H9 (cell line): ENCODE data around the gene CCDC170. TPM values are rescaled to one million over a fixed set of nuclear protein-coding genes. Genes with fewer than 3 reads are reported as not detected.

Experiments
- DNase-seq: peaks from one replicate; pipeline ENCODE4 v3.0.0-alpha.2; 2017
- H2AFZ ChIP-seq: one replicate; pipeline ENCODE4 v1.6.1; 2013; ENCODE audit warnings: mild to moderate bottlenecking, low read length, control low read depth, moderate library complexity
- H2AK5ac ChIP-seq: 2 replicates; pipeline ENCODE4 v1.6.1; 2013; ENCODE audit warnings: low read length, control low read depth, mixed read lengths; ENCODE audit not compliant: insufficient read length
- H2BK120ac ChIP-seq: one replicate; pipeline ENCODE4 v1.6.1; 2013; ENCODE audit warnings: low read depth, mild to moderate bottlenecking, low read length, control low read depth, inconsistent platforms; ENCODE audit not compliant: poor library complexity, severe bottlenecking
- H2BK12ac ChIP-seq: 2 replicates; pipeline ENCODE4 v1.6.1; 2013; ENCODE audit warnings: low read length, control low read depth, mixed read lengths, low read depth; ENCODE audit not compliant: insufficient read length
- H2BK15ac ChIP-seq: 2 replicates; pipeline ENCODE4 v1.6.1; 2013; ENCODE audit warnings: low read depth, low read length, control low read depth
- H2BK20ac ChIP-seq: one replicate; pipeline ENCODE4 v1.6.1; 2013; ENCODE audit warnings: low read depth, mild to moderate bottlenecking, low read length, control low read depth, inconsistent platforms; ENCODE audit not compliant: poor library complexity, severe bottlenecking
- H2BK5ac ChIP-seq: 2 replicates; pipeline ENCODE4 v1.6.1; 2013; ENCODE audit warnings: low read length, control low read depth, mixed read lengths; ENCODE audit not compliant: insufficient read length
- H3K14ac ChIP-seq: 2 replicates; pipeline ENCODE4 v1.6.1; 2013; ENCODE audit warnings: low read length, control low read depth; ENCODE audit not compliant: insufficient read depth
- H3K18ac ChIP-seq: 2 replicates; pipeline ENCODE4 v1.6.1; 2013; ENCODE audit warnings: low read depth, mild to moderate bottlenecking, mixed read lengths, low read length, control low read depth; ENCODE audit not compliant: insufficient read length
- H3K23ac ChIP-seq: 2 replicates; pipeline ENCODE4 v1.6.1; 2013; ENCODE audit warnings: low read length, control low read depth, mixed read lengths, low read depth; ENCODE audit not compliant: insufficient read length
- H3K23me2 ChIP-seq: 2 replicates; pipeline ENCODE4 v1.6.1; 2013; ENCODE audit warnings: low read depth, mild to moderate bottlenecking, mixed read lengths, low read length, control low read depth; ENCODE audit not compliant: insufficient read length, poor library complexity, severe bottlenecking
- H3K27ac ChIP-seq: 2 replicates; pipeline ENCODE4 v1.5.1; 2013; ENCODE audit warnings: low read length, control low read depth, mixed read lengths, low read depth; ENCODE audit not compliant: insufficient read length
- H3K27me3 ChIP-seq: 2 replicates; pipeline ENCODE4 v1.6.1; 2013; ENCODE audit warnings: low read length, control low read depth, inconsistent platforms; ENCODE audit not compliant: insufficient read depth
- H3K4ac ChIP-seq: 2 replicates; pipeline ENCODE4 v1.6.1; 2013; ENCODE audit warnings: low read depth, mild to moderate bottlenecking, control low read depth, inconsistent platforms, low read length, moderate library complexity
- H3K4me1 ChIP-seq: 2 replicates; pipeline ENCODE4 v1.6.1; 2013; ENCODE audit warnings: low read length, control low read depth, inconsistent platforms; ENCODE audit not compliant: insufficient read depth
- H3K4me2 ChIP-seq: 2 replicates; pipeline ENCODE4 v1.6.1; 2013; ENCODE audit warnings: low read length, control low read depth, mixed read lengths; ENCODE audit not compliant: insufficient read length, insufficient read depth
- H3K56ac ChIP-seq: 2 replicates; pipeline ENCODE4 v1.6.1; 2013; ENCODE audit warnings: low read depth, mild to moderate bottlenecking, mixed read lengths, low read length, control low read depth; ENCODE audit not compliant: insufficient read length
- H3K79me1 ChIP-seq: 2 replicates; pipeline ENCODE4 v1.6.1; 2013; ENCODE audit warnings: low read depth, mild to moderate bottlenecking, moderate library complexity, low read length, control low read depth, inconsistent platforms; ENCODE audit not compliant: insufficient read depth, poor library complexity, severe bottlenecking
- H3K79me2 ChIP-seq: 2 replicates; pipeline ENCODE4 v1.6.1; 2013; ENCODE audit warnings: low read length, control low read depth, inconsistent platforms; ENCODE audit not compliant: insufficient read depth
- H3K9ac ChIP-seq: 2 replicates; pipeline ENCODE4 v1.6.1; 2013; ENCODE audit warnings: low read length, control low read depth, mixed read lengths; ENCODE audit not compliant: insufficient read length; ENCODE audit errors: extremely low read depth
- H3K9me3 ChIP-seq: one replicate; pipeline ENCODE4 v1.6.1; 2013; ENCODE audit warnings: low read depth, low read length, inconsistent platforms; ENCODE audit not compliant: control insufficient read depth
- H3T11ph ChIP-seq: one replicate; pipeline ENCODE4 v1.6.1; 2013; ENCODE audit warnings: mild to moderate bottlenecking, low read length, control low read depth, inconsistent platforms
- H4K20me1 ChIP-seq: one replicate; pipeline ENCODE4 v1.6.1; 2013; ENCODE audit not compliant: control insufficient read depth, insufficient read length, insufficient read depth
- H4K5ac ChIP-seq: 2 replicates; pipeline ENCODE4 v1.6.1; 2013; ENCODE audit warnings: low read depth, mild to moderate bottlenecking, mixed read lengths, low read length, control low read depth; ENCODE audit not compliant: insufficient read length
- H4K8ac ChIP-seq: replicated peaks from 2 replicates; pipeline ENCODE4 v1.6.1; 2013; ENCODE audit warnings: low read length, control low read depth, mixed read lengths, low read depth; ENCODE audit not compliant: insufficient read length
- H4K91ac ChIP-seq: 2 replicates; pipeline ENCODE4 v1.6.1; 2013; ENCODE audit warnings: low read depth, mild to moderate bottlenecking, moderate library complexity, mixed read lengths, low read length, control low read depth; ENCODE audit not compliant: insufficient read length
- H3K27ac Mint-ChIP-seq, 3 experiments: 2 replicates in 2 of 3; 3 replicates in 1 of 3; pipeline ENCODE4 v1.8.0; 2020 to 2021; ENCODE audit warnings: mixed read lengths in 3 of 3, mild to moderate bottlenecking in 1 of 3, moderate library complexity in 1 of 3
- H3K27me3 Mint-ChIP-seq: 2 replicates; pipeline ENCODE4 v1.8.0; 2021; ENCODE audit warnings: low read depth, mild to moderate bottlenecking, moderate library complexity, mixed read lengths
- H3K36me3 Mint-ChIP-seq, 3 experiments: 2 replicates in 2 of 3; 3 replicates in 1 of 3; pipeline ENCODE4 v1.8.0; 2020 to 2021; ENCODE audit warnings: low read depth in 3 of 3, mixed read lengths in 3 of 3; ENCODE audit not compliant: insufficient read depth in 1 of 3
- H3K4me1 Mint-ChIP-seq, 2 experiments: 2 replicates each; pipeline ENCODE4 v1.8.0; 2020; ENCODE audit warnings: mixed read lengths in 2 of 2
- H3K4me3 Mint-ChIP-seq, 2 experiments: 2 replicates in 1 of 2; 3 replicates in 1 of 2; pipeline ENCODE4 v1.8.0; 2020 to 2021; ENCODE audit warnings: mild to moderate bottlenecking in 2 of 2, mixed read lengths in 2 of 2, moderate library complexity in 1 of 2
- H3K9me3 Mint-ChIP-seq, 2 experiments: 2 replicates in 1 of 2; 3 replicates in 1 of 2; pipeline ENCODE4 v1.8.0; 2020; ENCODE audit warnings: mild to moderate bottlenecking in 2 of 2, mixed read lengths in 2 of 2, moderate library complexity in 1 of 2
- CTCF ChIP-seq: fragments of 200-600 bp; sonication (generic); conservative IDR thresholded peaks from 3 replicates; pipeline ENCODE4 v1.8.0; 2021; ENCODE audit warnings: antibody characterized with exemption, mild to moderate bottlenecking
- WGBS: extraction: QIAGEN DNeasy Blood & Tissue Kit; methylation state at CpG from one replicate; pipeline ENCODE4 v1.1.7; 2013; ENCODE audit warnings: missing lambda C conversion rate, low lambda C conversion rate, mixed read lengths; ENCODE audit not compliant: insufficient read length; ENCODE audit errors: extremely low coverage; 5-methylcytosine and 5-hydroxymethylcytosine counted together
- total RNA-seq: library from RNA; stranded (reverse); gene quantifications from 2 replicates; pipeline ENCODE4 v1.2.1, GENCODE V29; 2021

Gene CCDC170
- total RNA-seq, 1 experiment from 2014 or later = 0.07 TPM

- no peak for DNase-seq
Observed at GRCh38 chr6:151663559-151663958, 169.7 kb downstream of the CCDC170 start.

More at GRCh38 chr6:151663559-151663958, 169.7 kb downstream of the CCDC170 start:
- WGBS = no CpG with 5 or more reads among the region's 2 CpGs
- H3K18ac ChIP-seq = no peak overlapping the region
- H4K20me1 ChIP-seq = no peaks in the 10 kb centered on the region
- no peak overlapping the region for H2AK5ac ChIP-seq
- no peak overlapping the region for H3K27ac ChIP-seq
- H3T11ph ChIP-seq = no peak overlapping the region
- no peak overlapping the region for H2BK120ac ChIP-seq
- H3K56ac ChIP-seq = no peak overlapping the region
- H4K91ac ChIP-seq = no peak overlapping the region
- H3K4ac ChIP-seq = no peak overlapping the region
- H2BK5ac ChIP-seq = no peak overlapping the region
- no peak overlapping the region for H2BK15ac ChIP-seq
- H3K23me2 ChIP-seq = no peaks in the 10 kb centered on the region
- H4K8ac ChIP-seq = no peak overlapping the region
- no peak for TF ChIP-seq CTCF
- H3K9me3 ChIP-seq = no peaks in the 10 kb centered on the region
- no peak overlapping the region for H3K4me3 Mint-ChIP-seq
- H3K27me3 Mint-ChIP-seq = no peaks in the 10 kb centered on the region; the same call in 1 of the 2 replicates
- no peak overlapping the region for H3K23ac ChIP-seq
- H3K14ac ChIP-seq = no peak overlapping the region
- no peak overlapping the region for H3K4me2 ChIP-seq
- no peaks in the 10 kb centered on the region for H3K79me2 ChIP-seq
- no peak overlapping the region for H2BK20ac ChIP-seq
- H3K36me3 Mint-ChIP-seq = no peaks in the 10 kb centered on the region
- H3K27me3 ChIP-seq = no peaks in the 10 kb centered on the region
- no peaks in the 10 kb centered on the region for H3K4me1 ChIP-seq
- no peak overlapping the region for H3K9ac ChIP-seq
- no peaks in the 10 kb centered on the region for H3K9me3 Mint-ChIP-seq
- H2BK12ac ChIP-seq = no peak overlapping the region
- H2AFZ ChIP-seq = no peak overlapping the region
- H3K79me1 ChIP-seq = no peaks in the 10 kb centered on the region
- no peak overlapping the region for H3K27ac Mint-ChIP-seq
- no peaks in the 10 kb centered on the region for H3K4me1 Mint-ChIP-seq
- no peak overlapping the region for H4K5ac ChIP-seq
